Ectodermal cell (in vitro differentiated cells): ENCODE results near the gene PPP1R13B.

Source experiments
- H3K27ac ChIP-seq: 2 replicates; pipeline ENCODE4 v1.7.0; 2013; ENCODE audit warnings: mild to moderate bottlenecking, low read depth, low read length; ENCODE audit not compliant: insufficient read depth, poor library complexity, severe bottlenecking
- H3K27me3 ChIP-seq: 2 replicates; pipeline ENCODE4 v1.7.0; 2013; ENCODE audit warnings: mild to moderate bottlenecking, low read length; ENCODE audit not compliant: insufficient read depth, control insufficient read depth, poor library complexity, severe bottlenecking
- H3K36me3 ChIP-seq: one replicate; pipeline ENCODE4 v1.7.0; 2013; ENCODE audit warnings: low read length; ENCODE audit not compliant: control insufficient read depth, insufficient read depth
- H3K4me1 ChIP-seq: one replicate; pipeline ENCODE4 v1.7.0; 2013; ENCODE audit warnings: low read length; ENCODE audit not compliant: control insufficient read depth, insufficient read depth
- H3K4me3 ChIP-seq: 2 replicates; pipeline ENCODE4 v1.7.0; 2013; ENCODE audit warnings: low read depth, low read length, control low read depth; ENCODE audit not compliant: insufficient read depth
- H3K9me3 ChIP-seq: 2 replicates; pipeline ENCODE4 v1.7.0; 2013; ENCODE audit warnings: mild to moderate bottlenecking, low read length, moderate library complexity; ENCODE audit not compliant: control insufficient read depth
- WGBS, 2 experiments: methylation state at CpG; one replicate each; pipeline ENCODE4 v1.1.7; 2013; ENCODE audit warnings: missing lambda C conversion rate in 2 of 2; 5-methylcytosine and 5-hydroxymethylcytosine counted together

The PPP1R13B gene

GRCh38 chr14:103762541-103762940 lies 84.8 kb downstream of the PPP1R13B start:
- Histone ChIP-seq H3K36me3 (no peaks in the 10 kb centered on the region), H3K4me1 (no peaks in the 10 kb centered on the region), H3K9me3 (no peaks in the 10 kb centered on the region), H3K27me3 (no peaks in the 10 kb centered on the region), H3K4me3 (no peak overlapping the region), H3K27ac (no peak overlapping the region)
- 79 to 82% methylated on average over 12 of the region's 13 CpGs for WGBS, 2 experiments

- Histone ChIP-seq H3K4me3 (no peak overlapping the region), H3K36me3 (no peaks in the 10 kb centered on the region), H3K27me3 (no peaks in the 10 kb centered on the region), H3K9me3 (no peaks in the 10 kb centered on the region), H3K4me1 (no peaks in the 10 kb centered on the region), H3K27ac (no peak overlapping the region)
- WGBS, 2 experiments = 56 to 67% methylated on average over 1 of the region's 1 CpG
Measured at GRCh38 chr14:103762036-103762435, 85.3 kb downstream of the PPP1R13B start.

DNA sequence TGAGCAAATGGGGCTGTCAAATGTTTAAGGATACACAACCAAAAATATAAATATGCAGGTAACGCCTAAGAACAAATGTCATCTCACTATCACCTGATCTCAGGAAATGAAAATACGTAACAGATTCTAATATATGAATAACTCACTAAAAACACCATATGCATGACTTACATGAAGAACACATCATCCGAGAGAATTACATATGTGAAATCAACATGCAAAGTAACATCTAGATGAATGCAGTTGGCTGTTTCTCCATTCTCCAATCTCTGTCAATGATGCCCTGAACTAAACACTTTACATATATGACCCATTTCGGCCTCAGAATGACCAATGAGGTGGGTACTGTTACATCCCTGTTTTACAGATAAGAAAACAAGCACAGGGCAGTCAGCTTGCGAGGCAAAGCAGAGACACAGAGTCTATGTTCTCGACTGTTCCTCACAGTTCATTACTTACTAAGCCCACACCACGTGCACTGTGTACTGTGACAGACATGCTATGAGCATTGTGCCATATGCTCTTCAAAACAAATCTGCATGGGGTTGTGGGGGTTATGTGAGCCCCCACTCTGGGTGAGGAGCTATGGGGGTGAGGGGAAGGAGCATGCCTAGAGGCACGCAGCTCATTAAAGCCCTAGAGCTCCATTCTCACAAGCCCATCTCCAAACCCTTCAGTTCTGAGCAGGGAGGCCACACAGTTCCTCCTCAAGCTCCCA lies 89.2 kb downstream of the PPP1R13B start:
- Histone ChIP-seq H3K27ac (no peak overlapping the region), H3K36me3 (no peaks in the 10 kb centered on the region), H3K27me3 (no peaks in the 10 kb centered on the region), H3K4me1 (no peaks in the 10 kb centered on the region), H3K4me3 (no peak overlapping the region), H3K9me3 (no peaks in the 10 kb centered on the region)
- 94% methylated on average over 8 of the region's 8 CpGs for WGBS, 2 experiments

GRCh38 chr14:103755060-103755459 lies 92.3 kb downstream of the PPP1R13B start:
- Histone ChIP-seq H3K27ac (no peak overlapping the region), H3K9me3 (no peaks in the 10 kb centered on the region), H3K36me3 (no peaks in the 10 kb centered on the region), H3K27me3 (no peaks in the 10 kb centered on the region), H3K4me1 (no peaks in the 10 kb centered on the region), H3K4me3 (no peak overlapping the region)
- 94 to 98% methylated on average over 6 of the region's 6 CpGs for WGBS, 2 experiments

DNA sequence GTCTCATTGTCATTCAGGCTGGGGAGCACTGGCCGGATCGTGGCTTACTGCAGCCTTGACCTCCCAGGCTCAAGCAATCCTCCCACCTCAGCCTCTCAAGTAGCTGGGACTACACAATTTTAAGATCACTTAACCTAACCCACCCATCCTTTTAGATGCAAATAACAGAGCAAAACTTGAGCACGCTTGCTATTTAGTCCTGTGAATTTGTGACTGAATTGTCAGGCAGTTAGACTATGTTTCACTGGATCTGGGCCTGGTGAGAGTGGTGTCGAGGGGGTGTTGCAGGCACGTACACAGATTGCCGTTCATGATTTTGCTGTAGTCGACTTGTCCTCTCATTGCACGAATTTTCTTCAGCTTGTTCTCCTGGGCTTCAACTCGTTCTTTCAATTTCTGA lies 93.6 kb downstream of the PPP1R13B start:
- H3K27ac ChIP-seq = no peak overlapping the region
- H3K4me1 ChIP-seq = no peaks in the 10 kb centered on the region
- H3K4me3 ChIP-seq = no peak overlapping the region
- no peaks in the 10 kb centered on the region for H3K36me3 ChIP-seq
- no peaks in the 10 kb centered on the region for H3K27me3 ChIP-seq
- 85 to 87% methylated on average over 9 of the region's 9 CpGs for WGBS, 2 experiments
- H3K9me3 ChIP-seq = no peaks in the 10 kb centered on the region

GRCh38 chr14:103749860-103750259 lies 97.5 kb downstream of the PPP1R13B start:
- Histone ChIP-seq H3K36me3 (no peaks in the 10 kb centered on the region), H3K4me1 (no peaks in the 10 kb centered on the region), H3K4me3 (no peak overlapping the region), H3K9me3 (no peaks in the 10 kb centered on the region), H3K27ac (no peak overlapping the region), H3K27me3 (no peaks in the 10 kb centered on the region)
- WGBS, 2 experiments = 92% methylated on average over 4 of the region's 5 CpGs

- H3K27ac ChIP-seq = no peak overlapping the region
- 88 to 99% methylated on average over 5 of the region's 5 CpGs for WGBS, 2 experiments
- H3K4me3 ChIP-seq = no peak overlapping the region
- H3K4me1 ChIP-seq = no peaks in the 10 kb centered on the region
- H3K27me3 ChIP-seq = no peaks in the 10 kb centered on the region
- H3K36me3 ChIP-seq = no peaks in the 10 kb centered on the region
- no peaks in the 10 kb centered on the region for H3K9me3 ChIP-seq
Measured at GRCh38 chr14:103749452-103749851, 97.9 kb downstream of the PPP1R13B start.

GRCh38 chr14:103748534-103748857 lies 98.9 kb downstream of the PPP1R13B start:
- Histone ChIP-seq H3K9me3 (no peaks in the 10 kb centered on the region), H3K36me3 (no peaks in the 10 kb centered on the region), H3K27ac (no peak overlapping the region), H3K4me3 (no peak overlapping the region), H3K4me1 (no peaks in the 10 kb centered on the region), H3K27me3 (no peaks in the 10 kb centered on the region)
- WGBS, 2 experiments = 92% methylated on average over 5 of the region's 5 CpGs

DNA sequence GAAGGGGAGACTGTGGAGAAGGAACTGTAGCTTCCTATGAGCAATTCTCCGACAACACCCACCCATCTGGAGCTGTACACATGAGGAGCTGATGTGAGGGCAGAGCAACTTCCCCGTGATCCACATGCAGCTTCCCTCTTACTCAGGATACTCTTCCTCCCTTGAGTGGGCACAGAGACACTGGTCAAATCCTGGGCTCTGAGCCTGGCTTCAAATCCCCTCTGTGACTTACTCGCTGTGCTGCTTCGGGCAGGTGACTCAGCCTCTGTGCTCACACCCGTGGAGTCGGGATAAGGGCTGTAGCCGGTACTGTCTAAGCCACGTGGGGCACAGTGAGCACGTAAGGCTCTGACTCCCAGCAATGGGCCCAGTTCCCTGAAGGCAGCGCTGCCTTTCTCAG lies 100.7 kb downstream of the PPP1R13B start:
- Histone ChIP-seq H3K9me3 (no peaks in the 10 kb centered on the region), H3K36me3 (no peaks in the 10 kb centered on the region), H3K27me3 (no peaks in the 10 kb centered on the region), H3K27ac (no peak overlapping the region), H3K4me1 (no peaks in the 10 kb centered on the region), H3K4me3 (no peak overlapping the region)
- WGBS, 2 experiments = 86 to 92% methylated on average over 10 of the region's 10 CpGs

- Histone ChIP-seq H3K4me1 (no peaks in the 10 kb centered on the region), H3K27me3 (no peaks in the 10 kb centered on the region), H3K9me3 (no peaks in the 10 kb centered on the region), H3K4me3 (no peak overlapping the region), H3K27ac (no peak overlapping the region), H3K36me3 (no peaks in the 10 kb centered on the region)
- 94 to 97% methylated on average over 5 of the region's 5 CpGs for WGBS, 2 experiments
Measured at GRCh38 chr14:103745424-103745823, 102.0 kb downstream of the PPP1R13B start.
